CD14-positive monocyte (primary cell): ENCODE results near the gene NEURL1B. TPM values are rescaled to one million over a fixed set of nuclear protein-coding genes. Genes with fewer than 3 reads are reported as not detected.
"Not testable (repeated sequence)": the region's sequence is repeated elsewhere in the genome, so short reads cannot be mapped to it uniquely, and the experiment has no call there.

Experiments
- DNase-seq, 3 donors: peaks; one replicate each; pipeline ENCODE4 v3.0.0-alpha.2; 2011 to 2022
- H2AFZ ChIP-seq: 2 replicates; pipeline ENCODE4 v1.6.0; 2012; ENCODE audit warnings: mild to moderate bottlenecking, low read depth, low read length, inconsistent platforms; ENCODE audit not compliant: insufficient read depth, poor library complexity, severe bottlenecking
- H3K27ac ChIP-seq, 2 donors: 1 replicate in 1 of 2; 2 replicates in 1 of 2; pipeline ENCODE4 v1.5.1; 2012 to 2013; ENCODE audit warnings: low read length in 2 of 2, control low read depth in 1 of 2, inconsistent platforms in 1 of 2, low read depth in 1 of 2, mild to moderate bottlenecking in 1 of 2
- H3K27me3 ChIP-seq, 2 donors: one replicate each; pipeline versions ENCODE4 v1.6.0 to v1.6.1; 2011 to 2013; ENCODE audit warnings: low read length in 2 of 2; ENCODE audit not compliant: control insufficient read depth in 2 of 2, insufficient read depth in 2 of 2
- H3K36me3 ChIP-seq, 2 donors: replicated peaks in 1 of 2; 1 replicate in 1 of 2; 2 replicates in 1 of 2; pipeline versions ENCODE4 v1.5.1 to v1.6.1; 2012 to 2013; ENCODE audit warnings: low read length in 2 of 2, control low read depth in 1 of 2, inconsistent platforms in 1 of 2, mild to moderate bottlenecking in 1 of 2; ENCODE audit not compliant: insufficient read depth in 2 of 2, control insufficient read depth in 1 of 2
- H3K4me1 ChIP-seq, 2 donors: 1 replicate in 1 of 2; 2 replicates in 1 of 2; pipeline versions ENCODE4 v1.5.1 to v1.6.1; 2012 to 2013; ENCODE audit warnings: low read length in 2 of 2, control low read depth in 1 of 2, inconsistent platforms in 1 of 2, mild to moderate bottlenecking in 1 of 2, moderate library complexity in 1 of 2; ENCODE audit not compliant: insufficient read depth in 2 of 2, control insufficient read depth in 1 of 2
- H3K4me2 ChIP-seq: replicated peaks from 2 replicates; pipeline ENCODE3; 2012; ENCODE audit warnings: low read length, moderate library complexity, mild to moderate bottlenecking; ENCODE audit not compliant: poor library complexity, severe bottlenecking; ENCODE audit errors: extremely low read depth
- H3K4me3 ChIP-seq, 3 experiments: fragments of 200-600 bp in 1 of 3; sonication (generic) in 1 of 3; replicated peaks in 1 of 3; 1 replicate in 2 of 3; 2 replicates in 1 of 3; pipeline ENCODE4 v1.5.1; 2011 to 2013; ENCODE audit warnings: low read length in 3 of 3, mild to moderate bottlenecking in 3 of 3, control low read depth in 2 of 3, low read depth in 2 of 3, inconsistent platforms in 1 of 3, moderate library complexity in 1 of 3
- H3K79me2 ChIP-seq: 2 replicates; pipeline ENCODE4 v1.6.0; 2012; ENCODE audit warnings: mild to moderate bottlenecking, control low read depth, inconsistent platforms, low read length, moderate library complexity; ENCODE audit not compliant: insufficient read depth
- H3K9ac ChIP-seq: 2 replicates; pipeline ENCODE4 v1.6.0; 2017; ENCODE audit warnings: low read length, mild to moderate bottlenecking; ENCODE audit not compliant: insufficient read depth, poor library complexity, severe bottlenecking
- H3K9me3 ChIP-seq, 2 donors: replicated peaks in 1 of 2; 1 replicate in 1 of 2; 2 replicates in 1 of 2; pipeline versions ENCODE4 v1.5.1 to v1.6.1; 2012 to 2013; ENCODE audit warnings: low read length in 2 of 2, control low read depth in 1 of 2; ENCODE audit not compliant: control insufficient read depth in 1 of 2, insufficient read depth in 1 of 2
- H4K20me1 ChIP-seq: 2 replicates; pipeline ENCODE4 v1.6.0; 2012; ENCODE audit warnings: mild to moderate bottlenecking, low read length, control low read depth, moderate library complexity; ENCODE audit not compliant: insufficient read depth
- H3K27ac Mint-ChIP-seq, 7 donors: one replicate each; pipeline ENCODE4 v1.8.0; 2020; ENCODE audit warnings: mild to moderate bottlenecking in 7 of 7, mixed read lengths in 7 of 7, moderate library complexity in 6 of 7, inconsistent platforms in 2 of 7
- H3K27me3 Mint-ChIP-seq, 3 donors: one replicate each; pipeline ENCODE4 v1.8.0; 2021 to 2022; ENCODE audit warnings: low read depth in 3 of 3, mild to moderate bottlenecking in 3 of 3, mixed read lengths in 3 of 3, moderate library complexity in 3 of 3, inconsistent platforms in 1 of 3
- H3K36me3 Mint-ChIP-seq, 2 donors: one replicate each; pipeline ENCODE4 v1.8.0; 2020; ENCODE audit warnings: mixed read lengths in 2 of 2, inconsistent platforms in 1 of 2, mild to moderate bottlenecking in 1 of 2
- H3K4me1 Mint-ChIP-seq: one replicate; pipeline ENCODE4 v1.8.0; 2020; ENCODE audit warnings: mild to moderate bottlenecking, mixed read lengths
- H3K4me3 Mint-ChIP-seq, 2 donors: one replicate each; pipeline ENCODE4 v1.8.0; 2020; ENCODE audit warnings: mild to moderate bottlenecking in 2 of 2, mixed read lengths in 2 of 2, moderate library complexity in 1 of 2
- H3K9me3 Mint-ChIP-seq, 7 donors: one replicate each; pipeline ENCODE4 v1.8.0; 2020 to 2022; ENCODE audit warnings: mixed read lengths in 7 of 7, mild to moderate bottlenecking in 6 of 7, moderate library complexity in 6 of 7, inconsistent platforms in 2 of 7
- WGBS: methylation state at CpG from one replicate; pipeline ENCODE4 v1.1.5; 2013; ENCODE audit warnings: missing lambda C conversion rate; ENCODE audit not compliant: insufficient coverage; 5-methylcytosine and 5-hydroxymethylcytosine counted together
- intact Hi-C, 2 donors: fragments of 100-400 bp; cut with micrococcal nuclease; formaldehyde crosslinking; loops; one replicate each; pipeline versions ENCODE4 v1.15.0 to v1.15.1; 2023
- polyA plus RNA-seq, 3 donors: library from polyadenylated mRNA; depleted of rRNA in 1 of 3; unstranded in 2 of 3; stranded (reverse) in 1 of 3; fragments of 300-500 nt in 2 of 3; fragments of >200 nt in 1 of 3; fragmentation: Illumina TruSeq in 2 of 3; gene quantifications; 1 replicate in 2 of 3; 2 replicates in 1 of 3; pipeline ENCODE4 v1.2.3, GENCODE V29; 2012 to 2021
- TF ChIP-seq, protein P1 (sequence below): fragments of 200-600 bp; IDR thresholded peaks from one replicate; pipeline ENCODE4 v1.8.0; 2022; ENCODE audit warnings: antibody characterized with exemption, mild to moderate bottlenecking

NEURL1B gene
- polyA plus RNA-seq, 3 donors = 0.01 TPM; not detected in 2

DNA sequence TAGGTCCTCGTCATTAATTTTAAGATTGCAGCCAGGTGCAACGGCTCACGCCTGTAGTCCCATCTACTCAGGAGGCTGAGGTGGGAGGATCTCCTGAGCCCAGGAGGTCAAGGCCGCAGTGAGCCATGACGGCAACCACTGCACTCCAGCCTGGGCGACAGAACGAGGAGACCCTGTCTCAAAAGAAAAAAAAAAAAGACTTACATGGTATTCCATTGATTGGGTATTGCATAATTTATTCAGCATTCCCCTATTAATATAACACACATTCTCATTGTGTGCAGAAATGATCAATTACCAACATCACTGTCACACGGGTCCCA lies 67.1 kb downstream of the NEURL1B start:
- 80% methylated on average over 1 of the region's 8 CpGs for WGBS
- H4K20me1 ChIP-seq = no peaks in the 10 kb centered on the region
- H3K27ac Mint-ChIP-seq = no peak overlapping the region
- H3K4me1 ChIP-seq = no peaks in the 10 kb centered on the region
- no peak overlapping the region for H2AFZ ChIP-seq
- peaks cover 0 to 5% of the 10 kb centered on the region in 2 donors for H3K27me3 ChIP-seq
- H3K4me2 ChIP-seq = no peak overlapping the region
- TF ChIP-seq, protein P1, sequence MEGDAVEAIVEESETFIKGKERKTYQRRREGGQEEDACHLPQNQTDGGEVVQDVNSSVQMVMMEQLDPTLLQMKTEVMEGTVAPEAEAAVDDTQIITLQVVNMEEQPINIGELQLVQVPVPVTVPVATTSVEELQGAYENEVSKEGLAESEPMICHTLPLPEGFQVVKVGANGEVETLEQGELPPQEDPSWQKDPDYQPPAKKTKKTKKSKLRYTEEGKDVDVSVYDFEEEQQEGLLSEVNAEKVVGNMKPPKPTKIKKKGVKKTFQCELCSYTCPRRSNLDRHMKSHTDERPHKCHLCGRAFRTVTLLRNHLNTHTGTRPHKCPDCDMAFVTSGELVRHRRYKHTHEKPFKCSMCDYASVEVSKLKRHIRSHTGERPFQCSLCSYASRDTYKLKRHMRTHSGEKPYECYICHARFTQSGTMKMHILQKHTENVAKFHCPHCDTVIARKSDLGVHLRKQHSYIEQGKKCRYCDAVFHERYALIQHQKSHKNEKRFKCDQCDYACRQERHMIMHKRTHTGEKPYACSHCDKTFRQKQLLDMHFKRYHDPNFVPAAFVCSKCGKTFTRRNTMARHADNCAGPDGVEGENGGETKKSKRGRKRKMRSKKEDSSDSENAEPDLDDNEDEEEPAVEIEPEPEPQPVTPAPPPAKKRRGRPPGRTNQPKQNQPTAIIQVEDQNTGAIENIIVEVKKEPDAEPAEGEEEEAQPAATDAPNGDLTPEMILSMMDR = no peak
- H3K9me3 ChIP-seq = no peaks in the 10 kb centered on the region
- H3K79me2 ChIP-seq = no peaks in the 10 kb centered on the region
- H3K4me1 Mint-ChIP-seq = no peaks in the 10 kb centered on the region
- no peaks in the 10 kb centered on the region for H3K9me3 Mint-ChIP-seq
- H3K4me3 ChIP-seq = no peak overlapping the region
- H3K4me3 Mint-ChIP-seq = no peak overlapping the region
- no peak for DNase-seq
- intact Hi-C loops = loop anchor here in 1 of 2 donors (10.0 kb wide), 1 partner anchor 357 kb away; no protein-coding TSS in a partner anchor
- H3K9ac ChIP-seq = no peak overlapping the region
- no peaks in the 10 kb centered on the region for H3K36me3 ChIP-seq
- no peak overlapping the region for H3K27ac ChIP-seq
- H3K36me3 Mint-ChIP-seq = no peaks in the 10 kb centered on the region
- H3K27me3 Mint-ChIP-seq = peaks cover 15 to 21% (median 16%) of the 10 kb centered on the region in 3 donors

DNA sequence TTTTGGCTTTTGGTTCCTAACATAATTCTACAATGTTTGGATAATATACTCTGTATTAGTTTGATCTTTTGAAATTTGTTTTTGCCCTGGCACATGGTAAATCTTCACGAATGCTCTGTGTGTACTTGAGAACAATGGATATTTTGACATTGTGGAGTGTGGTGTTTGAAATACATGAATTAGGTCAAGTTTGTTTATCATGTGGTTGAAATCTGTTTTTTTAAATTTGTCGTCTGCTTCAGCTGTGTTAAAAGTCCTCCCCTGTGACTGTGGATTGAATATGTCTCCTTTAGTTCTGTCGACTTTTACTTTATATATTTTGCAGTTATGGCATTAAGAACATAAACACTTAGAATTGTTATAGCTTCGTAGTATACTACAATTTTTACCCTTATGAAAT lies 69.6 kb downstream of the NEURL1B start:
- Histone ChIP-seq H3K4me2 (no peak overlapping the region), H3K27me3 (peaks cover 0 to 7% of the 10 kb centered on the region in 2 donors), H2AFZ (no peak overlapping the region), H4K20me1 (no peaks in the 10 kb centered on the region), H3K4me3 (no peak overlapping the region), H3K79me2 (no peaks in the 10 kb centered on the region), H3K36me3 (no peaks in the 10 kb centered on the region), H3K9ac (no peak overlapping the region), H3K27ac (no peak overlapping the region), H3K9me3 (no peaks in the 10 kb centered on the region), H3K4me1 (peaks cover 12% of the 10 kb centered on the region in 2 donors)
- Mint-ChIP-seq H3K27me3 (peaks cover 17 to 21% (median 18%) of the 10 kb centered on the region in 3 donors), H3K4me1 (peaks cover 13% of the 10 kb centered on the region), H3K36me3 (no peaks in the 10 kb centered on the region), H3K9me3 (no peaks in the 10 kb centered on the region), H3K4me3 (no peak overlapping the region), H3K27ac (no peak overlapping the region)
- WGBS = 100% methylated on average over 1 of the region's 4 CpGs
- no peak for DNase-seq
- intact Hi-C loops = loop anchor here in 1 of 2 donors (10.0 kb wide), 1 partner anchor 124 kb away; the partner anchor contains the start of gene ERGIC1
- TF ChIP-seq, protein P1 = no peak

DNA sequence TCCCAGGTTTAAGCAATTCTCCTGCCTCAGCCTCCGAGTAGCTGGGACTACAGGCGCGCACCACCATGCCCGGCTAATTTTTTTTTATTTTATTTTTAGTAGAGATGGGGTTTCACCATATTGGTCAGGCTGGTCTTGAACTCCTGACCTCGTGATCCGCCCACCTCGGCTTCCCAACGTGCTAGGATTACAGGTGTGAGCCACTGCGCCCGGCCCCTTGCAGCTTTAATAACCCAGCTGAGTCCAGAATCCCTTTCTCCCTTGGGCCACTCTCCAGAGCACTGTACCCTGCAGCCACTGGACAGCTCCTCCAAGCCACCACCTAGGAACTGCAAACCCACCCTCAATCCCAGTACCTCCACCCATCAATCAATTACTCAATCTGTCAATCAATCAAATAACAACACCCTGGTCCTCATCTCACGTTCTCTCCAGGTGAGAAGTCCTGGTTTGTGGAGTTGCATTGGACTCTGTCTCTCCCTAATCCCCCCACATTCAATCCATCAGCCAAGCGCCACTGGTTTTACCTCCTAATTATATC lies 70.3 kb downstream of the NEURL1B start:
- not testable (repeated sequence) for H3K4me3 ChIP-seq
- intact Hi-C loops = loop anchor here in 1 of 2 donors (10.0 kb wide), 1 partner anchor 123 kb away; the partner anchor contains the start of gene ERGIC1

More for the DNA sequence above, 70.3 kb downstream of the NEURL1B start:
- H3K4me3 Mint-ChIP-seq = peak overlapping the region in 1 of 2 donors; percentile 2
- H3K27me3 ChIP-seq, DNase-seq, H4K20me1 ChIP-seq, H3K36me3 ChIP-seq, H2AFZ ChIP-seq, H3K27ac Mint-ChIP-seq, H3K79me2 ChIP-seq, H3K9me3 Mint-ChIP-seq, H3K36me3 Mint-ChIP-seq, H3K9me3 ChIP-seq, H3K27ac ChIP-seq, H3K4me2 ChIP-seq, H3K9ac ChIP-seq: not testable (repeated sequence)
- 93% methylated on average over 5 of the region's 12 CpGs for WGBS
- H3K4me1 ChIP-seq = peaks cover 12% of the 10 kb centered on the region in 2 donors
- peaks cover 13% of the 10 kb centered on the region for H3K4me1 Mint-ChIP-seq
- peaks cover 13 to 18% (median 16%) of the 10 kb centered on the region in 3 donors for H3K27me3 Mint-ChIP-seq
